Loucy (cell line): ENCODE measurements around the gene PAM16.

Experiments used
- H2AFZ ChIP-seq: fragments of 200-600 bp; sonication (generic); 2 replicates; pipeline ENCODE4 v1.6.0; 2016; ENCODE audit warnings: antibody characterized with exemption, mild to moderate bottlenecking, low read length, moderate library complexity
- H3F3A ChIP-seq: fragments of 200-600 bp; 2 replicates; pipeline ENCODE4 v1.6.0; 2016; ENCODE audit warnings: antibody characterized with exemption, low read depth, mild to moderate bottlenecking
- H3K27me3 ChIP-seq: fragments of 200-600 bp; sonication (generic); 2 replicates; pipeline ENCODE4 v1.6.1; 2014; ENCODE audit warnings: low read length, mild to moderate bottlenecking; ENCODE audit not compliant: insufficient read depth, poor library complexity, severe bottlenecking
- H3K36me3 ChIP-seq: fragments of 200-600 bp; sonication (generic); 2 replicates; pipeline ENCODE4 v1.6.1; 2016; ENCODE audit warnings: low read length; ENCODE audit not compliant: insufficient read depth
- H3K4me1 ChIP-seq: fragments of 200-600 bp; sonication (generic); 2 replicates; pipeline ENCODE4 v1.5.1; 2014; ENCODE audit warnings: low read length, mild to moderate bottlenecking; ENCODE audit not compliant: insufficient read depth, poor library complexity, severe bottlenecking
- H3K4me2 ChIP-seq: fragments of 200-600 bp; sonication (generic); 2 replicates; pipeline ENCODE4 v1.6.0; 2014; ENCODE audit warnings: antibody characterized with exemption, low read length, low read depth, mild to moderate bottlenecking; ENCODE audit not compliant: poor library complexity, severe bottlenecking
- H3K4me3 ChIP-seq: fragments of 200-600 bp; sonication (generic); 2 replicates; pipeline ENCODE4 v1.5.1; 2014; ENCODE audit warnings: low read length, mild to moderate bottlenecking, mixed read lengths; ENCODE audit not compliant: poor library complexity, severe bottlenecking
- H3K79me2 ChIP-seq: fragments of 200-600 bp; sonication (generic); 2 replicates; pipeline ENCODE4 v1.6.1; 2014; ENCODE audit warnings: low read length; ENCODE audit not compliant: insufficient read depth
- H3K9ac ChIP-seq: fragments of 200-600 bp; sonication (generic); 2 replicates; pipeline ENCODE4 v1.6.0; 2014; ENCODE audit warnings: mild to moderate bottlenecking, low read depth, low read length, moderate library complexity; ENCODE audit not compliant: poor library complexity, severe bottlenecking
- H3K9me2 ChIP-seq: fragments of 200-600 bp; sonication (generic); replicated peaks from 2 replicates; pipeline ENCODE4 v1.6.1; 2016; ENCODE audit warnings: low read depth, low read length, mixed read lengths
- H3K9me3 ChIP-seq: fragments of 200-600 bp; sonication (generic); 2 replicates; pipeline ENCODE4 v1.6.1; 2014; ENCODE audit warnings: mild to moderate bottlenecking, antibody characterized with exemption, low read length, low read depth; ENCODE audit not compliant: insufficient read depth
- H4K20me1 ChIP-seq: fragments of 200-600 bp; sonication (generic); 2 replicates; pipeline ENCODE4 v1.6.0; 2014; ENCODE audit warnings: antibody characterized with exemption, low read length, mild to moderate bottlenecking; ENCODE audit not compliant: insufficient read depth, poor library complexity, severe bottlenecking
- CTCF ChIP-seq: fragments of 200-600 bp; sonication (generic); conservative IDR thresholded peaks from 2 replicates; pipeline ENCODE4 v1.5.1; 2014; ENCODE audit warnings: mild to moderate bottlenecking, antibody characterized with exemption, low read length
- EZH2phosphoT487 ChIP-seq: fragments of 200-600 bp; IDR thresholded peaks from 2 replicates; pipeline ENCODE4 v1.6.1; 2018; ENCODE audit warnings: antibody characterized with exemption, mild to moderate bottlenecking, moderate library complexity, borderline replicate concordance

Gene PAM16

GRCh38 chr16:4378161-4378666 lies 27.1 kb upstream of the PAM16 start:
- TF ChIP-seq EZH2phosphoT487 = no peak
- TF ChIP-seq CTCF = no peak
- Histone ChIP-seq H3K4me3 (no peak overlapping the region), H3K4me2 (no peak overlapping the region), H3F3A (no peaks in the 10 kb centered on the region), H3K4me1 (no peaks in the 10 kb centered on the region), H4K20me1 (no peaks in the 10 kb centered on the region), H3K79me2 (no peaks in the 10 kb centered on the region), H3K9me3 (no peaks in the 10 kb centered on the region), H3K36me3 (no peaks in the 10 kb centered on the region), H3K9me2 (no peaks in the 10 kb centered on the region), H3K27me3 (no peaks in the 10 kb centered on the region), H2AFZ (no peak overlapping the region), H3K9ac (no peak overlapping the region)

GRCh38 chr16:4377573-4378154 lies 26.5 kb upstream of the PAM16 start:
- Histone ChIP-seq H2AFZ (no peak overlapping the region), H3K4me1 (no peaks in the 10 kb centered on the region), H3K9ac (no peak overlapping the region), H4K20me1 (no peaks in the 10 kb centered on the region), H3K27me3 (no peaks in the 10 kb centered on the region), H3K79me2 (no peaks in the 10 kb centered on the region), H3F3A (no peaks in the 10 kb centered on the region), H3K36me3 (no peaks in the 10 kb centered on the region), H3K4me3 (no peak overlapping the region), H3K9me3 (no peaks in the 10 kb centered on the region), H3K9me2 (no peaks in the 10 kb centered on the region), H3K4me2 (no peak overlapping the region)
- TF ChIP-seq EZH2phosphoT487 (no peak), CTCF (no peak)

GRCh38 chr16:4376893-4377572 lies 25.9 kb upstream of the PAM16 start:
- Histone ChIP-seq H3K4me3 (no peak overlapping the region), H3K36me3 (no peaks in the 10 kb centered on the region), H3K9ac (no peak overlapping the region), H3F3A (no peaks in the 10 kb centered on the region), H3K27me3 (no peaks in the 10 kb centered on the region), H3K9me3 (no peaks in the 10 kb centered on the region), H3K79me2 (no peaks in the 10 kb centered on the region), H4K20me1 (no peaks in the 10 kb centered on the region), H3K4me1 (no peaks in the 10 kb centered on the region), H2AFZ (no peak overlapping the region), H3K9me2 (no peaks in the 10 kb centered on the region), H3K4me2 (no peak overlapping the region)
- TF ChIP-seq CTCF (no peak), EZH2phosphoT487 (no peak)
